Psoas muscle (tissue), 8 donors: ENCODE measurements around the gene CARD10. TPM values are rescaled to one million over a fixed set of nuclear protein-coding genes. Genes with fewer than 3 reads are reported as not detected.

ENCODE experiments used
- ATAC-seq, 4 donors: fragments of 200-7000 bp; cut with Tn5 transposase; one replicate each; pipeline ENCODE4 v1.9.1; 2020; ENCODE audit warnings: moderate library complexity in 3 of 4, mild to moderate bottlenecking in 2 of 4
- DNase-seq, 2 donors: peaks; one replicate each; pipeline ENCODE4 v3.0.0-alpha.2; 2020
- H3K27ac ChIP-seq: fragments of 200-600 bp; one replicate; pipeline ENCODE4 v1.8.0; 2022
- H3K27me3 ChIP-seq, 3 donors: fragments of 200-600 bp in 1 of 3; one replicate each; pipeline versions ENCODE4 v1.6.1 to v1.8.0; 2013 to 2022; ENCODE audit warnings: low read length in 2 of 3, mild to moderate bottlenecking in 2 of 3, moderate library complexity in 1 of 3; ENCODE audit not compliant: insufficient read depth in 3 of 3
- H3K36me3 ChIP-seq, 2 donors: fragments of 200-600 bp in 1 of 2; one replicate each; pipeline versions ENCODE4 v1.6.1 to v1.8.0; 2013 to 2022; ENCODE audit warnings: low read depth in 1 of 2, mild to moderate bottlenecking in 1 of 2, moderate library complexity in 1 of 2; ENCODE audit not compliant: insufficient read depth in 1 of 2
- H3K4me1 ChIP-seq: fragments of 200-600 bp; one replicate; pipeline ENCODE4 v1.8.0; 2022
- H3K4me3 ChIP-seq: fragments of 200-600 bp; one replicate; pipeline ENCODE4 v1.8.0; 2022; ENCODE audit warnings: mild to moderate bottlenecking
- H3K9me3 ChIP-seq: fragments of 200-600 bp; one replicate; pipeline ENCODE4 v1.8.0; 2022
- WGBS, 3 donors: extraction: QIAGEN DNeasy Blood & Tissue Kit; methylation state at CpG; one replicate each; pipeline versions ENCODE4 v1.1.6 to v1.1.7; 2013; 5-methylcytosine and 5-hydroxymethylcytosine counted together
- intact Hi-C, 2 donors: fragments of 100-400 bp; cut with DNase I; formaldehyde crosslinking; loops; one replicate each; pipeline versions ENCODE4 v1.11.0 to v1.14.2; 2022
- polyA plus RNA-seq, 3 donors: library from polyadenylated mRNA; stranded (reverse); fragments of 200-250 nt; gene quantifications; one replicate each; pipeline ENCODE4 v1.2.3, GENCODE V29; 2013
- total RNA-seq, 4 donors: library from RNA; stranded (reverse); fragmentation: NEBNext Ultra II Directional in 2 of 4; extraction: Animal tissue kit (Norgen Biotek cat#: 25700) in 2 of 4; gene quantifications; one replicate each; pipeline versions ENCODE4 v1.2.1 to v1.2.4, GENCODE V29; 2021 to 2023
- TF ChIP-seq, protein P1 (sequence below): fragments of 200-600 bp; IDR thresholded peaks from one replicate; pipeline ENCODE4 v1.8.0; 2022; ENCODE audit warnings: antibody characterized with exemption
- donor health status: healthy with polysubstance abuse.
- donor health status: DM: no; HTN: no; CAD: no; lungs with moderate emphysema.
- donor health status: Bipolar disorder and iron deficiency.
- donor health status: healthy.
- donor health status: DM: yes; HTN: yes; CAD: no.
- donor health status: DM: no; HTN: no; CAD: no.
- donor health status: DM: no; HTN: no; CAD: no.
- donor health status: DM: yes; HTN: yes; CAD: no.

The CARD10 gene
- total and polyA plus RNA-seq, 7 donors: 2.9 to 8.0 (median 4.4) TPM

DNA sequence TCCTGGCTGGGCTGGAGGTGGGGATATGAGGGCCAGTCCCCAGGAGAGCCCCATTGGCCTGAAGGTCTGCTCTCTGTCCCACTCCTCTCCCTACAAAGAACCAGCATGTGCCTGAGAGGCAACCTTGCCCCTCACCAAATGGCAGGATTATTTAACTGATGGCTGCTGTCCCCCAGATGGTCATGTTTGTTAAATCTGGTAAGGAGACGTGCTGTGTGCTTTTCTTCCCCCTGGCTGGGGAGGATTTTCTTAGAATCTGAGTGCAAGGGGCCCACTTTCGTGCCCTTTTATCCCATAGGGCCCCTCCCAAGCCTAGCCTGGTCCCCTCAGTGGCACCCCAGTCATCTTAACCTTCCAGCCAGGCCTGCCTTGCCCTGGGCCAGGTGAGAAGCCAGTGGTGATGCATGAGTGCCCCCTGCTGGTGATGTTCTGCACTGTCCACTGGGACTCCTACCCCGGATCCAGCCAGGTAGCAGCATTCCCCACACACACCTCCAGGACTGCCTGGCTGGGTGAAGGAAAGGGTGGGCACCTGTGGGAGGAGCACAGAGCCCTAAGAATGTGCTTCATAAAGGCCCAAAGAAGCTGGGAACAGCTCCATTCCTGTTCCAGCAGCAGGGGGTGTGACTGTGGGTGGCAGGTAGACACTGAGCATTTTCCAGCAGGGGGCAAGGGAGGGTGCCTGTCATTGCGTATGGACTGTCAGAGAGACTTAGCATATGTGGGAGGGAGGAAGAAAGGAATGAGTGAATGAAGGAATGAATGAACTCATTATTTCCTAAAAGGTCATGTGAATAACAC, 61.9 kb downstream of the CARD10 start:
- no peaks in the 10 kb centered on the region for H3K36me3 ChIP-seq
- no peak overlapping the region for H3K4me3 ChIP-seq
- intact Hi-C loops: loop anchor here (2.0 to 5.0 kb wide), 2 partner anchors 138 to 140 kb away; no protein-coding TSS in a partner anchor
- H3K9me3 ChIP-seq: no peaks in the 10 kb centered on the region
- H3K27me3 ChIP-seq: peaks cover 0 to 53% (median 8%) of the 10 kb centered on the region in 3 donors
- ATAC-seq (peak in 3 of 4 donors; percentile 46 to 59 (median 49)), DNase-seq (peak; percentile 52 to 74)
- H3K4me1 ChIP-seq: no peaks in the 10 kb centered on the region
- WGBS, 3 donors: 37 to 48% (median 48%) methylated on average over 4 of the region's 4 CpGs
- no peak overlapping the region for H3K27ac ChIP-seq
- TF ChIP-seq, protein P1, sequence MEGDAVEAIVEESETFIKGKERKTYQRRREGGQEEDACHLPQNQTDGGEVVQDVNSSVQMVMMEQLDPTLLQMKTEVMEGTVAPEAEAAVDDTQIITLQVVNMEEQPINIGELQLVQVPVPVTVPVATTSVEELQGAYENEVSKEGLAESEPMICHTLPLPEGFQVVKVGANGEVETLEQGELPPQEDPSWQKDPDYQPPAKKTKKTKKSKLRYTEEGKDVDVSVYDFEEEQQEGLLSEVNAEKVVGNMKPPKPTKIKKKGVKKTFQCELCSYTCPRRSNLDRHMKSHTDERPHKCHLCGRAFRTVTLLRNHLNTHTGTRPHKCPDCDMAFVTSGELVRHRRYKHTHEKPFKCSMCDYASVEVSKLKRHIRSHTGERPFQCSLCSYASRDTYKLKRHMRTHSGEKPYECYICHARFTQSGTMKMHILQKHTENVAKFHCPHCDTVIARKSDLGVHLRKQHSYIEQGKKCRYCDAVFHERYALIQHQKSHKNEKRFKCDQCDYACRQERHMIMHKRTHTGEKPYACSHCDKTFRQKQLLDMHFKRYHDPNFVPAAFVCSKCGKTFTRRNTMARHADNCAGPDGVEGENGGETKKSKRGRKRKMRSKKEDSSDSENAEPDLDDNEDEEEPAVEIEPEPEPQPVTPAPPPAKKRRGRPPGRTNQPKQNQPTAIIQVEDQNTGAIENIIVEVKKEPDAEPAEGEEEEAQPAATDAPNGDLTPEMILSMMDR: peak; percentile 68

DNA sequence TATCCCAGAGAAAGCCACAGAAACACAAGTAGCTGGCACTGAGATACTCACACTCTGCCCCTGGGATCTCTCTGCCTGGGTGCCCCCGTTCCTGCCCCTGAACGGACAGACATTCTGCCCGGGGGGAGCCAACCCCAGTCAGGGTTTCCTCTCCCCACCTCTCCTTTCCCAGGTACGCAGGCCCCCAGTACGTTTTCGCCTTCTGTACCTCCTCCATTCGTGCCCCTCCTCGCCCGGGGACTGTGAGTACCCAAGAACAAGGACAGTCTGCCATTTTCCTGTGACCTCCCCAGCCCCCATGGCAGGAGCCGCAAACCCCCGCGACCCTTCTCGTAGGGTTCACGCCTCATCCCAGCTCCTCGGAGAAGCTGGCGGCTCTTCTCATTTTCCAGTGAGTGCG, 62.9 kb downstream of the CARD10 start:
- TF ChIP-seq, protein P1: no peak
- ATAC-seq (no peak), DNase-seq (no peak)
- Histone ChIP-seq H3K27ac (no peak overlapping the region), H3K27me3 (peaks cover 0 to 53% (median 7%) of the 10 kb centered on the region in 3 donors), H3K4me3 (no peak overlapping the region), H3K36me3 (no peaks in the 10 kb centered on the region), H3K4me1 (no peaks in the 10 kb centered on the region), H3K9me3 (no peaks in the 10 kb centered on the region)
- intact Hi-C loops: loop anchor here (2.0 to 5.0 kb wide), 2 partner anchors 138 to 139 kb away; no protein-coding TSS in a partner anchor
- WGBS, 3 donors: 50 to 62% (median 57%) methylated on average over 17 of the region's 17 CpGs

DNA sequence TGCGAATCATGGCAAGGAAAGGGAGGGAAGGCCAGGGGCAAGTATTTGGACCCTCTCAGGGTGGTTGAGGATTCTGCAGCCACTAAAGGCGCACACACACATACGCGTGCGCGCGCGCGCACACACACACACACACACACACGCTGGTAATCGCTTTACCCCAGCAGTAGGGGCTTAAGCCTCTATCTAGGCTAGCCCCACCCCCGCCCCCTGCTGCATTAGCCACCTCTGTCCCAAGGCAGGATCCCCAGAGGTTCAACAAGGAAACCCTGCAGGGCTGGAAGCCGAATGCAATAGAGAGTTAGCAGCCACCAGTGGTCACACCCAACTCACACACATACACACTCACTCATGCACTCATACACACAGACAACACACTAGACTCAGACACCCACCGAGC, 63.3 kb downstream of the CARD10 start:
- ATAC-seq: no peak
- Histone ChIP-seq H3K36me3 (no peaks in the 10 kb centered on the region), H3K9me3 (no peaks in the 10 kb centered on the region), H3K4me3 (no peak overlapping the region), H3K4me1 (no peaks in the 10 kb centered on the region), H3K27me3 (peaks cover 0 to 53% (median 7%) of the 10 kb centered on the region in 3 donors), H3K27ac (no peak overlapping the region)
- 62 to 74% (median 71%) methylated on average over 10 to 14 of the region's 14 CpGs for WGBS, 3 donors
- intact Hi-C loops: loop anchor here (2.0 to 5.0 kb wide), 2 partner anchors 137 to 139 kb away; no protein-coding TSS in a partner anchor
- DNase-seq: no peak
- TF ChIP-seq, protein P1: no peak

DNA sequence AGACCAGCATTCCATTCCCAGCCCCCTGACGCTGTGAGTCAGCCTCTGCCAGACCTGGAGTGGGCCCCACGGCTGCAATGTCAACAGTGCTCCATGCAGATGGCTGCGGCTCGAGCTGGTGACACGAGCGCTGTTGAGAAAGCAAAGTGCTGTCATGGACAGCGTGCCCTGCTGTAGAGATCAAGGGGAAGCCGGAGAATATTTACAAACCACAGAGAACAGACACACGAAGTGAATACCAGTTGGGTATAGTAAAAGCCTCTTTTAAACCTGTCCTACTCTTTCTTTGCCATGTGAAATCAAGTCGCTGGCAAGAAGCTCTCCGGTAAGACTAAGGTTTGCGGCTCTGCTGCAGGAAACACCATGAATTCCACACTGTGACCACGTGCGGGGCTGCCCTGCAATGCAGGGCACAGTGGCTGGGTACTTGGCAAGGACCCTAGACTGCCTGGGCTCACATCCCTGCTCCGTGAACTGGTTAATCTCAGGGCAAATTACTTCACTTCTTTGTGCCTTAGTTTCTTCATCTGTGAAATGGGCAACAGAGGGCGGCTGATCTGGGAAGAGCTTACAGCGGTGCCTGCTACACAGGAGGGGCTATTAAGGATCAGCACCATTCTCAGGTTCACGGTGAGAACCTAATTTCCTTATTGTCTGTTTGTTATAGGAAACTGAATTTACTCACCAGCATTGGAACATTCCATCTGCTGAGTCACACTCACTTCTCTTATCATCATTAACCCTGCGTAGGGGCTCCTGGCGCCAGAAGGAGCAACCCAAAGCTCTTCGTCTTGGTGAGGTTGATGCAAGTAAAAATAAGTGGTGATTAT, 64.1 kb downstream of the CARD10 start:
- Histone ChIP-seq H3K27ac (no peak overlapping the region), H3K36me3 (no peaks in the 10 kb centered on the region), H3K4me3 (no peak overlapping the region), H3K27me3 (peaks cover 0 to 47% (median 13%) of the 10 kb centered on the region in 3 donors), H3K9me3 (no peaks in the 10 kb centered on the region), H3K4me1 (no peaks in the 10 kb centered on the region)
- ATAC-seq (no peak), DNase-seq (no peak)
- 39 to 44% (median 41%) methylated on average over 21 of the region's 21 CpGs for WGBS, 3 donors
- TF ChIP-seq, protein P1: no peak
- intact Hi-C loops: loop anchor here in 1 of 2 donors (5.0 kb wide), 1 partner anchor 138 kb away; no protein-coding TSS in a partner anchor
